ENCODE results near the gene NUP85. TPM values are rescaled to one million over a fixed set of nuclear protein-coding genes. Genes with fewer than 3 reads are reported as not detected.

NUP85 gene
- polyA plus RNA-seq, 1 donor from 2014 or later, result 84.1 TPM

DNA sequence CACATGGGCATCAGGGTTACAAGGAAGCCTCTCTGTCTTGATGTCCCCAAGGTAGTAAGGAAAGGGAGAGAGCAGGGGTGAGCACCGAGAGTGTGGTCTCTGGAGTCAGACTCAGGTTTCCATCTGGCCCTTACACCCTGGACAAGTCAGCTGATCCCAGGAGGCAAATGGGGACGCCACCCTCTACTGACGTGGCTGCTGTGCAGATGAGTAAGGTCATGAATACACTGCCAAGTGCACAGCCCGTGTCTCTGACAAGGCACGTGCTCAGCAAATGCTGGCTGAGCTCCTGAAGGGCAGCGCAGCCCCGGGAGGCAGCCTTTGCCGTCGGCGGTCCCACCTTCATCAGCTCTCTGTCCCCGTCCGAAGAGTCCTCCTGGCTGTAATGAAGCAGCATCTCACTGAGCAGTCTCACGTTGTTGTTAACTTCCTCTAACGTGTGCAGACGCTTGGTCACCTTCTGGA is 36.5 kb downstream of the NUP85 start:
- no peak overlapping the region for H3K4me3 ChIP-seq (ENCODE audit: low read length)
- TF ChIP-seq TAF1 (IDR thresholded peaks at IDR 0.05; ENCODE audit: low read depth) (no peak), EZH2 (IDR thresholded peaks at IDR 0.05; ENCODE audit: borderline replicate concordance, insufficient read depth, low read length, poor library complexity, severe bottlenecking) (no peak), RAD21 (conservative IDR thresholded peaks at IDR 0.05) (no peak), MXI1 (conservative IDR thresholded peaks at IDR 0.05; ENCODE audit: poor library complexity, severe bottlenecking) (no peak), SMC3 (conservative IDR thresholded peaks at IDR 0.05; ENCODE audit: poor library complexity) (no peak)
- TF ChIP-seq, protein P1, sequence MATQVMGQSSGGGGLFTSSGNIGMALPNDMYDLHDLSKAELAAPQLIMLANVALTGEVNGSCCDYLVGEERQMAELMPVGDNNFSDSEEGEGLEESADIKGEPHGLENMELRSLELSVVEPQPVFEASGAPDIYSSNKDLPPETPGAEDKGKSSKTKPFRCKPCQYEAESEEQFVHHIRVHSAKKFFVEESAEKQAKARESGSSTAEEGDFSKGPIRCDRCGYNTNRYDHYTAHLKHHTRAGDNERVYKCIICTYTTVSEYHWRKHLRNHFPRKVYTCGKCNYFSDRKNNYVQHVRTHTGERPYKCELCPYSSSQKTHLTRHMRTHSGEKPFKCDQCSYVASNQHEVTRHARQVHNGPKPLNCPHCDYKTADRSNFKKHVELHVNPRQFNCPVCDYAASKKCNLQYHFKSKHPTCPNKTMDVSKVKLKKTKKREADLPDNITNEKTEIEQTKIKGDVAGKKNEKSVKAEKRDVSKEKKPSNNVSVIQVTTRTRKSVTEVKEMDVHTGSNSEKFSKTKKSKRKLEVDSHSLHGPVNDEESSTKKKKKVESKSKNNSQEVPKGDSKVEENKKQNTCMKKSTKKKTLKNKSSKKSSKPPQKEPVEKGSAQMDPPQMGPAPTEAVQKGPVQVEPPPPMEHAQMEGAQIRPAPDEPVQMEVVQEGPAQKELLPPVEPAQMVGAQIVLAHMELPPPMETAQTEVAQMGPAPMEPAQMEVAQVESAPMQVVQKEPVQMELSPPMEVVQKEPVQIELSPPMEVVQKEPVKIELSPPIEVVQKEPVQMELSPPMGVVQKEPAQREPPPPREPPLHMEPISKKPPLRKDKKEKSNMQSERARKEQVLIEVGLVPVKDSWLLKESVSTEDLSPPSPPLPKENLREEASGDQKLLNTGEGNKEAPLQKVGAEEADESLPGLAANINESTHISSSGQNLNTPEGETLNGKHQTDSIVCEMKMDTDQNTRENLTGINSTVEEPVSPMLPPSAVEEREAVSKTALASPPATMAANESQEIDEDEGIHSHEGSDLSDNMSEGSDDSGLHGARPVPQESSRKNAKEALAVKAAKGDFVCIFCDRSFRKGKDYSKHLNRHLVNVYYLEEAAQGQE (IDR thresholded peaks at IDR 0.05; ENCODE audit: borderline replicate concordance), result no peak
- TF ChIP-seq, protein P2, sequence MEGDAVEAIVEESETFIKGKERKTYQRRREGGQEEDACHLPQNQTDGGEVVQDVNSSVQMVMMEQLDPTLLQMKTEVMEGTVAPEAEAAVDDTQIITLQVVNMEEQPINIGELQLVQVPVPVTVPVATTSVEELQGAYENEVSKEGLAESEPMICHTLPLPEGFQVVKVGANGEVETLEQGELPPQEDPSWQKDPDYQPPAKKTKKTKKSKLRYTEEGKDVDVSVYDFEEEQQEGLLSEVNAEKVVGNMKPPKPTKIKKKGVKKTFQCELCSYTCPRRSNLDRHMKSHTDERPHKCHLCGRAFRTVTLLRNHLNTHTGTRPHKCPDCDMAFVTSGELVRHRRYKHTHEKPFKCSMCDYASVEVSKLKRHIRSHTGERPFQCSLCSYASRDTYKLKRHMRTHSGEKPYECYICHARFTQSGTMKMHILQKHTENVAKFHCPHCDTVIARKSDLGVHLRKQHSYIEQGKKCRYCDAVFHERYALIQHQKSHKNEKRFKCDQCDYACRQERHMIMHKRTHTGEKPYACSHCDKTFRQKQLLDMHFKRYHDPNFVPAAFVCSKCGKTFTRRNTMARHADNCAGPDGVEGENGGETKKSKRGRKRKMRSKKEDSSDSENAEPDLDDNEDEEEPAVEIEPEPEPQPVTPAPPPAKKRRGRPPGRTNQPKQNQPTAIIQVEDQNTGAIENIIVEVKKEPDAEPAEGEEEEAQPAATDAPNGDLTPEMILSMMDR (IDR thresholded peaks at IDR 0.05; ENCODE audit: poor library complexity, severe bottlenecking), result no peak
- no peaks in the 10 kb centered on the region for H3K27me3 ChIP-seq (ENCODE audit: insufficient read depth, low read depth, low read length)
- no peaks in the 10 kb centered on the region for H3F3A ChIP-seq (ENCODE audit: insufficient read depth, low read length, poor library complexity, severe bottlenecking)
- H3K79me2 ChIP-seq (replicated peaks; ENCODE audit: insufficient read depth, low read length), result no peaks in the 10 kb centered on the region
- H3K36me3 ChIP-seq (ENCODE audit: insufficient read depth, low read length), result no peaks in the 10 kb centered on the region
- no peaks in the 10 kb centered on the region for H3K9me2 ChIP-seq (ENCODE audit: insufficient read depth, low read length)
- H3K9ac ChIP-seq (ENCODE audit: low read length), result no peak overlapping the region
- H4K20me1 ChIP-seq (ENCODE audit: insufficient read depth), result no peaks in the 10 kb centered on the region
- no peak overlapping the region for H2AFZ ChIP-seq (ENCODE audit: low read depth, low read length)
- H3K27ac ChIP-seq (ENCODE audit: low read length), result no peak overlapping the region
- no peaks in the 10 kb centered on the region for H3K9me3 ChIP-seq (ENCODE audit: low read length)
- H3K4me2 ChIP-seq (ENCODE audit: low read length), result no peak overlapping the region

DNA sequence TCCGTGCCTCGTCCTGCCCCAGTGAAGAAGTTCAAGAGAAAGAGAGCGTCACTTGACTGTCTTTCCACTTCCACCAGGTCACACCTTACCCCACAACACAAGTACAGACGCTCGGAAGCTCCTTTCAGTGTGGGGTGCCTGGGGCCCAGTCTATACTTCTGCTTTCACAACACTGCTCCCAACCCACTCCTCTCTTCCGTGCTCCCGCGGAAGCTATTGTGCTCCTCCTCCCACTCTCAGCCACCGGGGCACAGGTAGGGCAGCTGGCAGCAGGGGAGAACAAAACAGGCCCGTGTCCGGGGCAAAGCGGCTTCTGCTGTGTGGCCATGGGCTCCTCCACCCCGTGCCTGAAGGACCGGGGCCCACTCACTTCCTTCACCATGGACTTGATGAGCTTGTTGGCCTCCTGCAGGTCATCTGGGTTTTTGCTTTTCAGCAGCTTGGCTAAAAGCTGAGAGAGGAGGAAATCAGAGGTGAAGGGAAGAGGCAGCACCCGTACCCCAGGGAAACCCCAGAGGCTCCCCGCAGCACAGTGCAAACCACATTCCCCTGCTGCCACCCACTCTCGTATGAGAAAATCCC is 37.1 kb downstream of the NUP85 start:
- no peaks in the 10 kb centered on the region for H3K36me3 ChIP-seq (ENCODE audit: insufficient read depth, low read length)
- no peaks in the 10 kb centered on the region for H4K20me1 ChIP-seq (ENCODE audit: insufficient read depth)
- H3K27ac ChIP-seq (ENCODE audit: low read length), result no peak overlapping the region
- no peaks in the 10 kb centered on the region for H3F3A ChIP-seq (ENCODE audit: insufficient read depth, low read length, poor library complexity, severe bottlenecking)
- H3K4me2 ChIP-seq (ENCODE audit: low read length), result no peak overlapping the region
- H3K9me2 ChIP-seq (ENCODE audit: insufficient read depth, low read length), result no peaks in the 10 kb centered on the region
- no peaks in the 10 kb centered on the region for H3K27me3 ChIP-seq (ENCODE audit: insufficient read depth, low read depth, low read length)
- TF ChIP-seq MXI1 (conservative IDR thresholded peaks at IDR 0.05; ENCODE audit: poor library complexity, severe bottlenecking) (no peak), EZH2 (IDR thresholded peaks at IDR 0.05; ENCODE audit: borderline replicate concordance, insufficient read depth, low read length, poor library complexity, severe bottlenecking) (no peak), SMC3 (conservative IDR thresholded peaks at IDR 0.05; ENCODE audit: poor library complexity) (no peak), EP300 (conservative IDR thresholded peaks at IDR 0.05; ENCODE audit: poor library complexity, severe bottlenecking) (no peak), RAD21 (conservative IDR thresholded peaks at IDR 0.05) (no peak), TAF1 (IDR thresholded peaks at IDR 0.05; ENCODE audit: low read depth) (no peak), POLR2AphosphoS5 (IDR thresholded peaks at IDR 0.05) (no peak)
- TF ChIP-seq, protein P1 (IDR thresholded peaks at IDR 0.05; ENCODE audit: borderline replicate concordance), result no peak
- TF ChIP-seq, protein P2 (IDR thresholded peaks at IDR 0.05; ENCODE audit: poor library complexity, severe bottlenecking), result no peak
- H3K4me3 ChIP-seq (ENCODE audit: low read length), result no peak overlapping the region
- H2AFZ ChIP-seq (ENCODE audit: low read depth, low read length), result no peak overlapping the region
- no peaks in the 10 kb centered on the region for H3K9me3 ChIP-seq (ENCODE audit: low read length)
- H3K79me2 ChIP-seq (replicated peaks; ENCODE audit: insufficient read depth, low read length), result no peaks in the 10 kb centered on the region
- no peak overlapping the region for H3K9ac ChIP-seq (ENCODE audit: low read length)
